Measurements from ENCODE around the gene DET1.

GRCh38 chr15:88476635-88477060, 69.8 kb downstream of the DET1 start:
- TF ChIP-seq CTCF (IDR thresholded peaks at IDR 0.05) (peak; percentile 38 to 60 (median 45)), EP300 (IDR thresholded peaks at IDR 0.05; ENCODE audit: low read depth) (no peak), POLR2A (IDR thresholded peaks at IDR 0.05) (no peak)

Data from transverse colon (tissue), 3 donors.